Subcutaneous abdominal adipose tissue (tissue), 5 donors: ENCODE results near the gene THOC7.

Experiments used
- H3K27ac ChIP-seq: one replicate; pipeline ENCODE4 v1.7.0; 2013; ENCODE audit warnings: low read depth, mild to moderate bottlenecking, inconsistent platforms, low read length, moderate library complexity
- H3K27me3 ChIP-seq, 5 donors: one replicate each; pipeline ENCODE4 v1.7.0; 2013; ENCODE audit warnings: low read length in 5 of 5, inconsistent platforms in 1 of 5; ENCODE audit not compliant: control insufficient read depth in 5 of 5, insufficient read depth in 4 of 5
- H3K36me3 ChIP-seq, 5 donors: one replicate each; pipeline ENCODE4 v1.7.0; 2013; ENCODE audit warnings: low read length in 5 of 5; ENCODE audit not compliant: control insufficient read depth in 5 of 5, insufficient read depth in 5 of 5
- H3K4me1 ChIP-seq, 5 donors: one replicate each; pipeline ENCODE4 v1.7.0; 2013; ENCODE audit warnings: low read length in 5 of 5, mild to moderate bottlenecking in 3 of 5, moderate library complexity in 1 of 5; ENCODE audit not compliant: control insufficient read depth in 5 of 5, insufficient read depth in 5 of 5
- H3K4me3 ChIP-seq, 5 donors: one replicate each; pipeline ENCODE4 v1.7.0; 2013; ENCODE audit warnings: low read length in 5 of 5, low read depth in 1 of 5
- H3K9ac ChIP-seq, 5 donors: one replicate each; pipeline ENCODE4 v1.7.0; 2013; ENCODE audit warnings: low read length in 5 of 5, mild to moderate bottlenecking in 4 of 5, moderate library complexity in 3 of 5
- H3K9me3 ChIP-seq, 5 donors: one replicate each; pipeline ENCODE4 v1.7.0; 2013; ENCODE audit warnings: low read length in 5 of 5; ENCODE audit not compliant: control insufficient read depth in 5 of 5
- donor health status: healthy.
- donor health status: healthy.
- donor health status: healthy.
- donor health status: healthy.
- donor health status: healthy.

THOC7 gene

DNA sequence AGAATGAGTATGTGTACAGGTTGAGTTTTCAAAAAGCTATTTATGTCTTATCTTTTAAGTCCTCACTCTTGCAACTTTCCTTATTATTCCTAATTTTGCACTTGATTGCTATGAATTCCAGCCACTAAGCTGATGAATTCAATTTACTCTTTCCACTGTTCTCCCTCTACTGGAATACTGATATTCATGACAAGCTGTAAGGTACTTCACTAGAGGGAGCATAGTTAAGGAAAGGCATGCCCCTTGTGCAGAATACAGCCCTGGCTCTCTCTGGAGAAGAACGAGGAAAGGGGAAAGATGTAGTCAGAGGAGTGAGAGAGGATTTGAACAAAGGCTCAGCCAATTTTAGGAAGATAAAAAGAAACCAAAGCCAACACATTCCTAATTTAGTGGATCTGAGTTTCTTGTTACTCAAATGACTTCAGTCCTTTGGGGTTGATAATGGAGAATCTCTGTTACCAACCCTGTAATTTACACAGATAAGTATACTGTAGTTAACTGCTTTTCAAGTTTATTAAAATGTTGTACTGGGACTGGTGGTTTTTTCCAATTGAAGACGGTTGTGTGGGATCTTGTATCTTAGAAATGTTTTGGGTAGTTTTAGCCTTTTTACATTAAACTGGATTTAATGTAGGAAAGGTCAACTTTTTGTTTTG is 44.6 kb upstream of the THOC7 start:
- peaks cover 0 to 6% (median 0%) of the 10 kb centered on the region in 5 donors for H3K36me3 ChIP-seq
- H3K4me1 ChIP-seq, result peaks cover 0 to 20% (median 13%) of the 10 kb centered on the region in 5 donors
- no peaks in the 10 kb centered on the region for H3K9me3 ChIP-seq
- H3K27me3 ChIP-seq, result no peaks in the 10 kb centered on the region
- no peak overlapping the region for H3K27ac ChIP-seq
- H3K4me3 ChIP-seq, result no peak overlapping the region
- no peak overlapping the region for H3K9ac ChIP-seq

GRCh38 chr3:63905731-63906620 is 42.4 kb upstream of the THOC7 start:
- Histone ChIP-seq H3K27me3 (no peaks in the 10 kb centered on the region), H3K27ac (no peak overlapping the region), H3K4me1 (peaks cover 0 to 9% (median 2%) of the 10 kb centered on the region in 5 donors), H3K4me3 (no peak overlapping the region), H3K9ac (no peak overlapping the region), H3K36me3 (peaks cover 0 to 6% (median 0%) of the 10 kb centered on the region in 5 donors), H3K9me3 (no peaks in the 10 kb centered on the region)

GRCh38 chr3:63900459-63900858 is 36.9 kb upstream of the THOC7 start:
- H3K4me3 ChIP-seq, result no peak overlapping the region
- H3K9me3 ChIP-seq, result no peaks in the 10 kb centered on the region
- peaks cover 3 to 14% (median 5%) of the 10 kb centered on the region in 5 donors for H3K36me3 ChIP-seq
- no peak overlapping the region for H3K27ac ChIP-seq
- H3K9ac ChIP-seq, result no peak overlapping the region
- H3K4me1 ChIP-seq, result peaks cover 0 to 12% (median 11%) of the 10 kb centered on the region in 5 donors
- no peaks in the 10 kb centered on the region for H3K27me3 ChIP-seq

- Histone ChIP-seq H3K4me1 (peaks cover 0 to 16% (median 15%) of the 10 kb centered on the region in 5 donors), H3K4me3 (no peak overlapping the region), H3K27me3 (no peaks in the 10 kb centered on the region), H3K36me3 (peaks cover 3 to 14% (median 5%) of the 10 kb centered on the region in 5 donors), H3K9me3 (no peaks in the 10 kb centered on the region), H3K27ac (no peak overlapping the region), H3K9ac (no peak overlapping the region)
Observed at GRCh38 chr3:63900010-63900409, 36.4 kb upstream of the THOC7 start.

- Histone ChIP-seq H3K27me3 (no peaks in the 10 kb centered on the region), H3K4me3 (no peak overlapping the region), H3K9ac (no peak overlapping the region), H3K36me3 (peaks cover 5 to 17% (median 6%) of the 10 kb centered on the region in 5 donors), H3K9me3 (no peaks in the 10 kb centered on the region), H3K27ac (no peak overlapping the region), H3K4me1 (peaks cover 0 to 21% (median 15%) of the 10 kb centered on the region in 5 donors)
Observed at GRCh38 chr3:63896332-63897030, 32.9 kb upstream of the THOC7 start.

GRCh38 chr3:63895422-63896189 is 32.0 kb upstream of the THOC7 start:
- Histone ChIP-seq H3K4me1 (peaks cover 0 to 21% (median 14%) of the 10 kb centered on the region in 5 donors), H3K27ac (peak overlapping the region; percentile 17)

DNA sequence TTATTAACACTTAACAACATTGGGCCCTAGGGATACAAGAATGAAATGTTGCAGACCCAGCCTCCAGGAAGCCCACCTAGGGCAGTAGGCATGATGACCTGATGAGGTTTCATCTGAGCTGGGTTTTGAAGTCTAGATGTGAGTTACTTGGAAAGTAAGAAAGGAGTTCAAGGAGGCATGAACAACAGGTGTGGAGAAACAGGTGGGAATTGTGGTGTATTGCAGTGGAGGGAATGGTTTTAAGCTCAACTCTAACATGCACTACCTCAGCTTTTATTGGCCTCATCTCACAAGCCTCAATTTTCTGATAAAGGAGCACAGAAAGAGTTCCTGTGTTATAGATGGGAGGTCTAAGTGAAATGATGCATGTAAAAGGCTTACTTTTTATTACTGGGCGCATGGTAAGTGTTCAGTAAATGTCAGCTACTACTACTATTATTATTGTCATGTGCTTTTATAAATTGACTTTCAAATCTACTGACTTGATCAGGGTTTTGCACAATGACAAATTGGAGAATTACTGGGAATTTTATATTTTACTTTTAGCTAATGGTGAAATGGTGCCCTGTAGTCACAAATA is 29.3 kb upstream of the THOC7 start:
- Histone ChIP-seq H3K36me3 (peaks cover 0 to 9% (median 3%) of the 10 kb centered on the region in 5 donors), H3K9ac (no peak overlapping the region), H3K27ac (no peak overlapping the region), H3K4me3 (no peak overlapping the region), H3K27me3 (no peaks in the 10 kb centered on the region), H3K9me3 (no peaks in the 10 kb centered on the region), H3K4me1 (peaks cover 0 to 21% (median 11%) of the 10 kb centered on the region in 5 donors)

More at GRCh38 chr3:63895422-63896189, 32.0 kb upstream of the THOC7 start:
- Histone ChIP-seq H3K27me3 (no peaks in the 10 kb centered on the region), H3K4me3 (no peak overlapping the region), H3K36me3 (peaks cover 5 to 18% (median 6%) of the 10 kb centered on the region in 5 donors), H3K9me3 (no peaks in the 10 kb centered on the region), H3K9ac (no peak overlapping the region)

DNA sequence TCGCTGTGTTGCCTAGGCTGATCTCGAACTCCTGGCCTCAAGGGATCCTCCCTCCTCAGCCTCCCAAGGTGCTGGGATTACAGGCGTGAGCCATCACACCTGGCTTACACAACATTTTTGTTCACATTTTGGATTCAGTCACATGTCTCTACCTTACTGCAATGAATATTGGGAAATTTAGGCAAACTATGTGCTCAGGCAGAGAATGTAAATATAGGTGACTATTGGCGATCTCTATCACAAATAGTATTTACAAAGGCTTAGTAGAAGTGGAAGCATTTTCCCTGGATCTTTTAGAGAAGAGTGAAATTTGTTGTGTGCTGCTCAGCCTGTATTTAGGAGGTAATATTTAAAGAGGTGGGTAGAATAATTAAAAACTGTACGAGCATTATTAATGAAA is 27.9 kb upstream of the THOC7 start:
- Histone ChIP-seq H3K4me1 (peaks cover 5 to 25% (median 14%) of the 10 kb centered on the region in 5 donors), H3K9ac (no peak overlapping the region), H3K27me3 (no peaks in the 10 kb centered on the region), H3K9me3 (no peaks in the 10 kb centered on the region), H3K27ac (no peak overlapping the region), H3K36me3 (peaks cover 0 to 9% (median 3%) of the 10 kb centered on the region in 5 donors), H3K4me3 (no peak overlapping the region)

DNA sequence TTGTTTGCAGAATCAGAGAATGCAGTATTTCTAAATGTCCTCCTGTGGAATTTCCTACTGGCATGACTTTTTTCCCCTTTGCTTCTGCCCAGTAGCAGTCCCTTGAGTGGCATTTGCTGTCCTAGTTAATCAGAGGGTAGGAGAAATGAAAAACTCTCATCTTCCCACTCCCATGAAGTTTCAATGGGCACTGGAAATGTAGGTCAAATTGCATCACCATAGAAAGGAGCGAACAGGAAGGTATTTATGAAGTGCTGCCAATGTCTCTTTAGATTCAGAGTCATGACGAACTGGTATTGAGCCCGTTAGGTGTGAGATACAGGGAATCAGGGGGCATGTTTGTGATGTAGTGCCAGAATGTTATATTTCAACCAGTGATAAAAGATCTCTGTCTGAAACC is 23.3 kb upstream of the THOC7 start:
- no peaks in the 10 kb centered on the region for H3K27me3 ChIP-seq
- H3K4me3 ChIP-seq, result peak overlapping the region in 1 of 5 donors; percentile 44
- peaks cover 0 to 6% (median under 1%) of the 10 kb centered on the region in 5 donors for H3K36me3 ChIP-seq
- H3K4me1 ChIP-seq, result peaks cover 0 to 13% (median 6%) of the 10 kb centered on the region in 5 donors
- H3K9me3 ChIP-seq, result no peaks in the 10 kb centered on the region
- no peak overlapping the region for H3K9ac ChIP-seq
- peak overlapping the region; percentile 9 for H3K27ac ChIP-seq
